Putamen (tissue), 1 donor: ENCODE data around the gene NR4A2.

Experiments used
- DNase-seq: peaks from one replicate; pipeline ENCODE4 v3.0.0-alpha.2; 2016; ENCODE audit warnings: low spot score

NR4A2 gene

DNA sequence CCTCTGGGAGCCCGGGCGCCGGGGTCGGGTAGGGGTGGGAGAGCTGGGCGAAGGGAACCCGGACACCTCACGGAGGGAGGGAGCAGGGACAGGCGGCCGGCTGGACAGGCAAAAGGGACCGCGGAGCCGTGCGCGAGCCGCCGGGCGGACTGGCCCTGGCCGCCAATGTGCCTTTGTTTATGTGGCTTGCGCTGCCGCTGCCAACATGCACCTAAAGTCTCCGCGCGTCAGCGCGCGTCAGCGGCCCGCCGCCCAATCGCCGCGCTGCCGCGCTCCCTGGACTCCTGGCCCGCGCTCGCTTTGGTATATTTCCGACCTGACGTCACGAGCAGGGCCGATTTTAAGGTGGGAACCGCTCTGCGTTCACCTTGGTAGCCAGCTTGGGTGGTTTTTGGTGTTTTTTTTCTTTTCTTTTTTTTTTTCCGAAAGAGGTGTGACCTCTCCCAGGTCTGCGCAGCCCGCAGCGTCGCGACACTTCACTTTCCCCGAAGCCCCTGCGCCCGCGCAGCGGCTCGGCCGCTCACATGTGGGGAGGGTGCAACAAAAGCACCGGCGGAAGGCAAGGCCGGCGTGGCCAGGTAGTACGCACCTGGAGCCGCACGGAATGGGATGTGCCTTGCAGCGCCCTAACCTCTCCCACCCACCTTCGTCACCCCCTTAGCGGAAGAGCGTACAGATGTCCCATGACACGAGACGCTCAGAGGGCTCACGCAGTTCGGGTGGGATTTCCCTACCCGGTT is at the start of gene NR4A2:
TSS of gene NR4A2 (minus strand) at position 188 of the 740 bp plus-strand sequence. CDS start 2,535 bp downstream, outside the sequence.
- DNase-seq, result peak; percentile 86

DNA sequence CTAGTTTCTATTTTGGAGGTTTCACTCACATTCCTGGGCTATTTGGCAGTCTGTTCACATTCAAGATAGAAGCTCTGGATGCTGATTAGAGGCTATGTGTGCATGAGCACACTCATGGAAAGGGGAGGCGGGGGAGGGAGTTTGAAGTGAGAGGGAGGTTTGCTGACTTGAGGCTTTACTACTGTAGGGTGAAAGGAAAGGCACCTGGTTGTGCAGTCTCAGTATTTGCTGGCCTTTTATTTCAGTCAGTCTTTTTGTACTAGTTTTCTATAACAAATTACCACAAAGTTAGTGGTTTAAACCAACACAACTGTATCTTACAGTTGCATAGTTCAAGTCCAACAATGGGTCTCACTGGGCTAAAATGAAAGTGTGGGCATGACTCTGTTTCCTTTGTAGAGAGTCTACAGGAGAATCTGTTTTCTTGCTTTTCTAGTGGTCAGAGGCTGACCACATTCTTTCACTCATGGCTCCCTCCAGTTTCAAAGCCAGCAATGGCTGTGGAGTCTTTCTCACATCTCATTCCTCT is 47.7 kb upstream of the NR4A2 start:
- no peak for DNase-seq

DNA sequence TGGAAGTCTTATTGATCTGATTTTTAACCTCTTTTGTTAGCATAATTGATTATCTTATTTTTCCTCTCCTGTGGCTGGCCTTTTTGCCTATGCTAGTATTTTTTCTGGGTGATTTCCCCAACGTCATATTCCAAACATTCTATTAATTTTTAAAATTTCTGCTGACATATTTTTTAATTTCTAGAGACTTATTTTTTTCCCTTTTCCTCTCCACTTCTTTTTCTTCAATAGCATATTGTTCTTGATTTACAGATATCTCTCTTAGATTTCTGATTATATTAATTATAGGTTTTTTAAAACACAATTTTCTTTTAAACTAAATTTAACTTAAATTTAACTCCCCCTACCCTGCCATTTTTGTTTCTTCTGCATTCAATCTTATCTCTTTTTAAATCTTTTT is 47.2 kb upstream of the NR4A2 start:
- no peak for DNase-seq

DNA sequence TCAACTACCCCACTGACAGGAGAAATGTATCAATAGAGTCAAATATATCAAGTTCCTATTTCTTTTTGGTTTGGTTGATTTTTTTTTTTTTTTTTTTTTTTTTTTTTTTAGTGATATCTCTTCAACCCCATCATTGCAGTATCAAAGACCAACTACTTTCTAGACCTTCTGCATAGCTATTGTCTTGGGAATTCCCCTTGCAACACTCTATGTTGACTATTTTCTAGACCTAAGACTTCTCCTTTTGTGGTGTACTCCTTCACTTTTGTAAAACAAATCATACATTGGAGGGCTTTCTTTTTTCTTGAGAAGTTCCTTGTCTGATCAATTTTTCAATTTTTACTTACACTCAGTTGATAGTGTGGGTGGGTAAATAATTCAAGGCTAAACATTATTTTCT is 46.5 kb upstream of the NR4A2 start:
- no peak for DNase-seq

DNA sequence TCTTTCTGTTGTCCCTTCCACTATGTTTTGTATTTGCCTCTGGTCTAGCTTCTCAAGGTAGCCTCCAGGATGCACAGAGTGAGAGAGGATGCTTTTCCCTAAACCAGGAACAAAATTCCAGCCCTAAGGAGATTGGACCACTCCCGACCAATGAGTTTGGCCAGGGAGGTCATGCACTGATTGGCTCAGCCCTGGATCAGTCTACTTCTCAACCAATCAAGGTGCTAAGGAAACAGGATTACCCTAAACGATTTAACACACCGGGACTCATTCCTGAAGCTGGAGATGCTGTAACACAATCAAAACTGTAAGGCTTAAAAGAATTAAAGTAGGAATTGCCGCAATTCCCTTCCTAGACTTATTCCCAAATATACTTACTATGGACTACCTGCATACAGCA is 34.2 kb upstream of the NR4A2 start:
- DNase-seq, result no peak

DNA sequence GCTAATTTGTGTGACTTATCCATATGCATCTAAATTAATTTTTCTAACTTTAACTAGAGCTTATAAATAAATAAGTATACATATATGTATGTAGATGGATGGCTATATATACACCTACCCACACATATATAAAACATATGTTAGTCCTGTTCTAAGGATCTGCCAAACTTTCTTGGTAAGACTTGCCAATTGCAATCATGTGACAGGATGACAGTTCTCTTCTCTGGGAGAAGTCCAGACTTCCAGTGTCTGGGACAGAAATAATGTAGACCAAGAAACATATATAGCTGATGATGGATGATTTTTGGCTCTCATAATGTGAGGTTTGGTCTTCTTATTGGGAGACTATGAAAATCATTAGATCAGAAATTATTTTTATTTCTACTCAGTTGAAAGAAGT is 30.6 kb upstream of the NR4A2 start:
- DNase-seq, result no peak

DNA sequence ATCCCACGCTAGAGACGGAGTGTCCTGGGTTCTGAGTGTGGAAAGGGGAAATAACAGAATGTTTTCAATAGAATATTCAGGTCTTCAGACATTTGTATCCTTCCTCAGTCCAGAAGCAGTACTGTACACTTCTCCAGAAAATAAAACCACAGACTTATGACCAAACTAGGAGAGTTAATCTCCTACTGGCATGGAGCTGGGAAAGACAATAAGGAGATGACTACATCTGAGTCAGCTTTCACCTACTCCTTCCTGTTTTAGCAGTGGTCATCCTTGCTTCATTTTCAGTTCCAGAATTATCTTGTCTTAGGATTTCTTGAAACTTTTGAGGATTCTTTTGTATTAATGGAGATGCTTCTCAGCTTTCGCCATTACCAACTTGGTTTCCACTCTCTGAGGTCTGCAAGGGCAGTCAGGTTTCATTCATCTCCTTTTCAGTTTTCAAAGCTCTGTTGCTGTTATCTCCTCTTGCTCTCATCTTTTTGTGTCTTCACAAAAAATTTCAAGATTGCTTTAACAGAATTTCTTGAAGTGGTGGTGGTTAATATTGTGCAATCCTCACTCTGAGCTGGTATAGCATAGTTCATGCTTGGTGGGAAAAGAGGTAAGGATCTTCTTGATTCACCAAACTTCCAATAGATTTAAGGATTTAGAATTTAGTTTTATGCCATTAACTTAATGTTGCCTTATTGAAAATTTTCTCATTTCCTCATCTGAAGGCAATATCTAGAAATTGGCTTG is 23.7 kb upstream of the NR4A2 start:
- no peak for DNase-seq

DNA sequence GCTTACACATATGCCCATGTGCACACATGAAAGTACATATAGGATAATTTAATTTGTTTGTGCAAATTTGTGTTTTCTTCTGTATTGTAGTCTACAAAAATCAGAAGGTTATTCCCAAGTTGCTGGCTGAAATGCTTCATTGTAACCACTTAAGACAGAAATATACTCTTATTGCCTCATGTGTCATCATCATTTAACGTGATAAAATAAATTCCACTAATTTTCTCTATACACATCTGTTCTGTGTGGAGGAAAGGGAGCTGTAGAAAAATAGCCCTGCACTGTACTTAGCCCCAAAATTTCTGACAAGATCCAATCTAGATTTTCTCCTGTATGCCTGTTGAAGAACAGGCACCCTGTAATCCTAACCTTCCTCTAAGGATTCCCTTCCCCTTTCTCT is 20.4 kb upstream of the NR4A2 start:
- DNase-seq, result no peak

DNA sequence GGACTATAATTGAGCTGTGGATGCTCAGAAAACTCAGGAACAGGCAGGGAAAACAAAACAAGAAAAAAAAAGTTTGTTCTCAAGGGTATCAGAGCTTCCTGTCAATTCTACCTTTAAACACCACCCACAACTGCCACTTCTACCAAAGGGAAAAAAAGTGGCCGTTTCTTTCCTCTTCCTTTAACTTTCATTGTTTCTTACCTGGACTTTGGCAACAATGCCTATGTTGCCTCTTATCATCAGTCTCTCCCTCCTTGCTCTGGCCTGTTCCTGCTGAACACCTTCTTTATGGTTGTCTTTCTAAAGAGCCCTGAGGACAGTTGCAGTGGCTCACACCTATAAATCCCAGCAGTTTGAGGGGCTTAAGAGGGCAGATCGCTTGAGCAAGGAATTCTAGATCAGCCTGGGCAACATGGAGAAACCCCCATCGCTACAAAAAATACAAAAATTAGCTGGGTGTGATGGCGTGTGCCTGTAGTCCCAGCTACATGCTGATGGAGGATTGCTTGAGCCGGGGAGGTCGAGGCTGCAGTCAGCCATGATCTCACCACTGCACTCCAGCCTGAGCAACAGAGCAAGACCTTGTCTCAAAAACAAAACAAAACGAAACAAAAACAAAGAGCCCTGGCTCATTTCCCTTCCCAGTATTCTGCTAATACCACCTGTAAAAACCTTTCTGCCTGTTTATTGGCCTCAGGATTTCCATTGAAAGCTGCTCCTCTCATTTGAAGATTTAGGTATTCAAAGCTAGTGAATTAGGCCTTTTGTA is 18.0 kb upstream of the NR4A2 start:
- DNase-seq, result no peak

DNA sequence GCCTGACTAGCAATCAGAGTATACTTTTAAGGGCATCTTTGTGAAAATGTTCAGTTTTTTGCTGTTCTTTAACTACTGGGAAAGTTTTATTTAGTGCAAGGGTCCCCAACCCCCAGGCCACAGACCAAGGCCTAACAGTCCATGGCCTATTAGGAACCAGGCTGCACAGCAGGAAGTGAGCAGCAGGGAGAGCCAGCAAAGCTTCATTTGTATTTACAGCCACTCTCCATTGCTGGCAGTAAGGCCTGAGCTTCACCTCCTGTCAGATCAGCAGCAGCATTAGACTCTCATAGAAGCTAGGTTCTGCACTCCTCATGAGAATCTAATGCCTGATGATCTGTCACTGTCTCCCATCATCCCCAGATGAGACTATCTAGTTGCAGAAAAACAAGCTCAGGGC is 17.1 kb upstream of the NR4A2 start:
- no peak for DNase-seq

DNA sequence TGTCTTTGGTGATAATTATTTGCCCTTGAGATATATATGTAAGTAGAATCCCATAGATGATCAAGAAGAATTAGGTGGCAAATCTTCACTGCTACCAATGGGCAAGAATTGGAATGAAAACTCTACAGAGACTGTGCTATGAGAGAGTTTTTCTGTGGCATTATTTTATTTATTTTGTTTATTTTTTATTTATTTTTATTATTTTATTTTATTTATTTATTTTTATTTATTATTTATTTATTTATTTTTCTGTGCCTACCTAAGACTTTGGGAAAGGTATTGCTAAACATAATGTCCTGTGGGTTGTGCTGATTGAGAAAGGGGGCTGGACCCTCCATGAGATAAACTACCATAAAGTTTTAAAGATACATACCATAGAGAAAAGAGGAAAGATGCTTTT is 16.6 kb upstream of the NR4A2 start:
- DNase-seq, result no peak

DNA sequence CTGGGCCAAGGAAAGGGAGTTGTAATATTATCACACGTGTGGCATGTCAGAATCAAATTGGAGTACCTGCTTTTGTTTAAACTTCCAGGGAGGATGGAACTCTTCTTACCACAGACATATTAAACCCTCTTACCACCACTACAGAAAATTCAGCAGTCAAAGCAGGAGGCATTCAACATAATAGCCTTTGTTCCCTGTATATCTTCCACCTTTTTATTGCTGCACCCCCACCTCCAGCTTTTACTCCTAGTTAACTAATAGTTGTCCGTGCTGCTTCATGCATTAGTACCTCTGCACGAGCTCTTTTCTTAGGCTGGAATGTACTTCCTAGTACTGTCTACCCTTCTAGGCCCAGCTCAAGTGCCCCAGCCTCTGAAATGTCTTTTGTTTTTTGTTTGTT is 14.9 kb upstream of the NR4A2 start:
- DNase-seq, result no peak

DNA sequence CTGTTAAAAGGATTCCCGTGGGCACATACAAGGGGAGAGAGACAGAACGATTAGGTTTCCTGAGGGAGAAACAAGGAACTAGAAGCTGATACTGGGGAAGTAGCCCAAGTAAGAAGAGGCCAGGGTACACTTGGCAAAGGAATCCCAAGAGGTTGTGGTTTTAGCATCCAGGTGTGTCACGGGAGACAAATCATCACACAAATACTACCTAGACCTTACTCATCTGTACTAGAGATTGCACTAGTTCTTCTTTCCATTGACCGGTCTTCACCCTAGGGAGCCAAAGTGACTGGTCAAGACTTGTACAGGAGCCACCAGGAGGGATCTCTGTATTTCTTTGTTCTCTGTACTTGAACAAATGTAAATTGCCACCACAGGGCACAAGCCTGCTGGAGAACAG is 14.2 kb upstream of the NR4A2 start:
- DNase-seq, result no peak

DNA sequence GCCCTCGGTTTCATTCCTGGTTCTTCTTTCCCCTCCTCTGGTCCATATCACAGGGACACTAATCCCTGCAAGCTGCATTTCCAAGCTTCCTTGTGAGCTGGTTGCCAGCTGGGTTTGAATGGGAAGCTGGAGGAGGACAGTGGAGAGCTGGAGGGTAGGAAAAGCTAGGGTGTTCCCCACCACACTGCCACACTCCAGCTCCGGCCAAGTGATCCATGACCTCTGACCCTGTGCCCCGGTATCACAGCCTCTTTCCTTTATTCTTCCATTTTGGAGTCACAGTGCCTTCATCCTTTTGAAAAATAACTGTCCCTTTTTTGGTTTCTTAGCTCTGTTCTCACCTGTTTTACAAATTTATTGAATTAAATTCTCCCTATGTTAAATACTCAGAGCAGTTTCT is 13.1 kb upstream of the NR4A2 start:
- no peak for DNase-seq

DNA sequence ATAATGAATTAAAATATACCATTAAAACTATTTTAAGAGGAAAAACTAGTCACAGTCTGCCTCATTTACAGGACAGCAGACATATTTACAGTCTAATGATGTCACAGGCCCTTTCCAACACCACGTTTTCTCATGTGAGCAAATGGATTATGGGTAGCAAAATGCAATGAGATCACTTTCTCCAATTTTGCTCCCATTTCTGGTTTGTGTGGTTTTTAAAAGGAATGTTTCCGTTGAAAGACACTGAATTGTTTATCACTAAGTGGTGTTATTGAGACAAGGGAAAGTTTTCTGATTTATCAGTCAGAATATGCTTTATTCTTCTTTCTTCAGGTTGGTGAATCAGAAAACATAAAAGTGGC is 11.4 kb upstream of the NR4A2 start:
- no peak for DNase-seq

DNA sequence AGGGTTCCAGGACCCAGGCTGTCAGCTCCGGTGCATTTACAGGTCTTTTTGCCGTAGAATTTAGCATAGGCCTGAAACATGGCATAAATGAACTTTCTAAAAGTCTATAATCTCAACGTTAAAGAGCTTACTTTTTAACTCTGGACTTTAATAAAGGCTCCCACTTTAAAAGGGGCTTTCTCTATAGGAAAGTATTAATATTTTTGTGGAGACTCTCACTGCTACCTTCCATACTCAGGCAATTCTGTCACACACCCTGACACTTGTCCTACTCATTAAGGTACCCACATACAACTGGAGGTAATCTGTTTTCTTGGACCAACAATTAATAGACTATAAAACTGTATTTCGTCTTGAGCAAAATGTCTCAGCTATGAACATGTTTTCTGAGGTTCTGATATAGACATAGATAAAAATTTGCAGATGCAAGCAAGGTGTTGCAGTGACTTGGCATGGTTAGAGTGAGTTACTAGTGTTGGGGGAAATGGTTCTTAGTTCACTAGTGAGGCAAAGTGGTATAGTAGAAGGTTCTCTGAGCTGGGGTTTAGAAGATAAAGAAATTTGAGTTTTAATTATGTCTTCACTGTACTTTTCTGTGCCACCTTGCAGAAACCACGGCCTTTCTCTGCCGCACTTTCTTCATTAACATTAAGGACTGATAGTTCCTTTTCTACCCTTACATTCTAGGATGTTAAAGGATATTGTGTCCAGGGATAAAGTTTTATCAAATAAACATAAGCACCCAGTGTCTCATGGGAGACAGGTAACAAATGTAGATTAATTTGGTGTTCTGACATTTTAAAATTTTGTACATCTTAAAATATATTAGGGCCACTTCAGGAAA is 10.8 kb upstream of the NR4A2 start:
- DNase-seq, result no peak

DNA sequence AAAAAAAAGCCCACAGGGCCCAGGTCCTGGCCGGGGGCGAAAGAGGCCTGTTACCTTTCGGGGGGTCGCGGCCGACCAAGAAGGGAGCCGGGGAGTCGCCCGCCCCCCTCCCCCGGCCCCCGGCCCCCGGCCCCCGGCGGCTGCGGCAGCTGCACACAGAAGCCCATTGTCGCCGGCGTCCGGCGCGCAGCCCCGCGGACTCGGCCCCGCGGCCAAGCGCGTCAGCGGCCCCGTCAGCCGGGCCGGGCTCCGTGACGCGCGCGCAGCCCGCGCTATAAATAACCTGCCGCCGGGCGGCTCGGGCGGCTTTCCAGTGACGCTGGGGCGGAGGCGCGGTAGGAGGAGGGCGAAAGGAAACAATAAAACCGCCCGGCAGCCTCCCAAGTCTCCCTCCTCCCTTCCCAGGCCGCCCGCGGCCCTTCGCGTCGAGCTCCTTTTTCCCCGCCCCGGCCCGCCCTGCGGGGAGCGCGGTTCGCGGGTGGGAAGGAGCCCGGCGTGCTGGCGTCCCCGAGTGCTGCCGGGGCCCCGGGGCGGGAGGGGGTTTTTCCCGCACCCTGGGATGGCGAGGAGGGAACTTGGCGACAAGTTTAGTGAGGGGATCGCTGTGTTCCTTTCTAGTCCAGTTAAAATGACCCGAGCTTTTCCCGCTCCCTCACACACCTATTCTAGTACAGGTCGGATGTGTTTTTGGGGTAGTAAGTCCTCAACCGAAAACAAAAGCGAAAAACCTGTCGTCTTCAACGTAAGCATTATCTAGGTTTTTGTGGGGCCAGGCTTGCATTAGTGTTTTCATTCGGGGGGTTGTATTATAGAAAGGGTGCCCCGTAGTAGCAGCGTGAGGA is 10.0 kb upstream of the NR4A2 start:
- peak; percentile 94 for DNase-seq

DNA sequence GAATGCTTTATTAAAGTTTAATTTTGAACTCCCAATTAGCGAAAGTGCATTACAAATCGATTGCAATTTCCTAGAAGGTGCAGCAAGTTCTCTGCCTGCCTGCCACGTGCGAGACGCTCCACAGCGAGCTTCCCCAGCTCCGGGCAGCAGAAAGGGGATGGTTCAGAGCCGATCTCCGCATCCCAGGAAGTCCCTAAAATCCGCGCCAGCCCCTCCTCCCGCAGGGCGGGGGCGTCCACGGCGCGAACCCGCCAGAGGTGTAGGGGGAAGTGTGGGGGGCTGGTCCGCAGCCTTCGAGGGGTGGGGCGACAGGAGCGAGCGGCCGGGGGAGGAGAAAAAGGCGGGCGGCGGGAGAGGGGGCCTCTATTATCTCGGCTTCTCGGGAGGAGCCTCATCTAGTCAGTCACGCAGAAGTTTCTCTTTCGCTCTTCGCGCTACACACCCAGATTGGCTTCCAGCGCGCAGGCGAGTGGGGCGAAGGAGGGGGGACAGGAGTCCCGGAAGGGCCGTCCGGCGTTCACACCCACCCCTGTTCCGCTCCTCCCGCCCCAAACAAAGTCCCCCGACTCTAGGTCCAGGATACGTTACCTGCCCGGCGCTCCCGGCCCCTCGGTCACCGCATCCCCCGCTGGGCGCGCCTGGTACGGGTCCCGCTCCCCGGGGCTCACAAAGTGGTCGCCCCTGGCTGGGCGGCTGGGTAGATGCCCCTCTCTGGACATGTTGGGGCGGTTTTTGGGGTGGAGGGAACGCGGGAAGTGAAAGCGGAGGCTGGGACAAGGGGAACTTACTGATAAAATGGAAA is 9.1 kb upstream of the NR4A2 start:
- DNase-seq, result peak; percentile 89

DNA sequence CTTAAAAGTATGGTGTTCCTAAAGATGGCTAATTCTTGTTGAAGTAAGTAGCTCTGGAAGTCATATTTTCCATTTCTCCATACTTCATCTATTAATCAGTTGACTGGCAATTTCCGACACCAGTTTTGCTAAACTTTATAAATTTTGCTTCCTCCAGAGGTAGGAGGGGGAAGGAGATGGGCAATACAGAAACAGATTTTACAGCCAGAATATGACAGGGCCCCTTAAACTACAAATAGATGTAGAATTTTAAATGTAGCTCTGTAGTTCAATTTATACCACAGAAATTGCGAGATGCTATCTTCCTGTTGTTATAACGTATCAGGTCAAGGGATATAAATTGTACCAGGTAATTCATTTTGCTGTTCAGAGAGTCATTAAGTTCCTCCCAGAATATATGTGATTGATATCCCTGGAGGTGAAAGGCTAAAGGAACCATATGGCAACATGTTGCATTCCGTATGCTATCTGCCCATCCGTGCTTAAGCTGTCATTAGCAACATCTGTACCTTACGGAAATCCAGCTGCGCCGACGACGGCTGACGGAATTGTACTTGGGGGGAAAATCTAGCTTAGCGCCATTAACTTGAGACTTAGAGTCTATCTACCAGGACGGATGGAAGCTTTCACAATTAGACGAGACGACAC is 8.4 kb upstream of the NR4A2 start:
- peak; percentile 39 for DNase-seq

DNA sequence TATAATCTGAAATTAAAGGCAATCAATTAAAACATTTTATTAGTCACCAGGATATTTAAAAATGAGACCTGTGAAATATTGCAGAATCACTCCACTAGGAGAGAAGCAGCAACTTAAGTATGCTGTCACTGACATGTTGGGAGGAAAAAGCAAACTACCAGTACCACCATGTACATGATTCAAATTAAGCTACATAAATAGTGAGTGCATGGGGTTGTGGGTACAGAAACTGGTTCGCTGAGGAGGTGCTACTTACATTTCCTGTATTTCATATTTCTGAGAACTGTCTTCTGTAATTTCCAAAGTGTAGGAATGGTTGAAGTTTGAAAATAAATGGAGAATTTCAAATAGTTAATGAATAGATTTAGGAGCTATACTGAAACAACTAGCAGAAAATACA is 7.9 kb upstream of the NR4A2 start:
- DNase-seq, result no peak
